Ovary (tissue), 10 donors: ENCODE measurements around the gene ZNF43. TPM values are rescaled to one million over a fixed set of nuclear protein-coding genes. Genes with fewer than 3 reads are reported as not detected.
"Not testable (repeated sequence)": the region's sequence is repeated elsewhere in the genome, so short reads cannot be mapped to it uniquely, and the experiment has no call there.

Experiments used
- DNase-seq, 5 donors: peaks; one replicate each; pipeline ENCODE4 v3.0.0-alpha.2; 2019 to 2020
- H3K27ac ChIP-seq, 2 donors: fragments of 200-600 bp; one replicate each; pipeline versions ENCODE4 v1.5.1 to v1.8.0; 2019 to 2022
- H3K27me3 ChIP-seq: fragments of 200-600 bp; one replicate; pipeline ENCODE4 v1.8.0; 2022
- H3K36me3 ChIP-seq: fragments of 200-600 bp; sonication (generic); one replicate; pipeline ENCODE4 v1.5.1; 2019
- H3K4me1 ChIP-seq: one replicate; pipeline ENCODE4 v1.8.1; 2013; ENCODE audit warnings: mild to moderate bottlenecking, moderate library complexity; ENCODE audit not compliant: insufficient read depth
- H3K4me3 ChIP-seq: fragments of 200-600 bp; sonication (generic); one replicate; pipeline ENCODE4 v1.5.1; 2017
- H3K9me3 ChIP-seq, 2 donors: fragments of 200-600 bp in 1 of 2; sonication (generic) in 1 of 2; one replicate each; pipeline versions ENCODE4 v1.5.1 to v1.8.1; 2013 to 2019; ENCODE audit warnings: mild to moderate bottlenecking in 1 of 2, moderate library complexity in 1 of 2
- EP300 ChIP-seq: sonication (generic); formaldehyde crosslinking; IDR thresholded peaks from one replicate; pipeline ENCODE4 v1.6.1; 2017; ENCODE audit warnings: antibody characterized with exemption
- POLR2A ChIP-seq: fragments of 450-650 bp; IDR thresholded peaks from one replicate; pipeline ENCODE4 v1.6.1; 2017; ENCODE audit warnings: antibody characterized with exemption, mild to moderate bottlenecking, moderate library complexity
- WGBS, 3 donors: extraction: QIAGEN DNeasy Blood & Tissue Kit in 1 of 3; methylation state at CpG; one replicate each; pipeline versions ENCODE4 v1.1.5 to v1.1.7; 2013 to 2017; 5-methylcytosine and 5-hydroxymethylcytosine counted together
- intact Hi-C, 4 donors: fragments of 100-400 bp; cut with DNase I; formaldehyde crosslinking; loops; one replicate each; pipeline versions ENCODE4 v1.11.0 to v1.15.1; 2022 to 2023
- long read RNA-seq, 3 donors: library from polyadenylated mRNA in 2 of 3; unstranded in 2 of 3; transcript quantifications; one replicate each; pipeline ENCODE4 v2.0.0 and lab custom pipeline, GENCODE V29; 2021 to 2026
- polyA plus RNA-seq, 2 donors: library from polyadenylated mRNA; stranded (reverse); fragments of 200-250 nt in 1 of 2; fragments of 350-450 nt in 1 of 2; fragmentation: Illumina TruSeq in 1 of 2; extraction: RNeasy Lipid Tissue Mini Kit (QIAGEN cat#74804) in 1 of 2; gene quantifications; one replicate each; pipeline ENCODE4 v1.2.3, GENCODE V29; 2013 to 2014
- total RNA-seq, 7 donors: library from RNA; depleted of rRNA in 2 of 7; stranded (reverse); fragments of >200 nt in 2 of 7; fragmentation: NEBNext Ultra II Directional in 3 of 7; extraction: Animal tissue kit (Norgen Biotek cat#: 25700) in 3 of 7; gene quantifications; one replicate each; pipeline versions ENCODE4 v1.1.0 to v1.2.4, GENCODE V29; 2016 to 2023
- TF ChIP-seq, protein P1 (sequence below), 3 donors: fragments of 450-650 bp in 2 of 3; fragments of 200-600 bp in 1 of 3; IDR thresholded peaks; one replicate each; pipeline versions ENCODE4 v1.5.1 to v1.8.0; 2016 to 2022; ENCODE audit warnings: antibody characterized with exemption in 3 of 3, mild to moderate bottlenecking in 1 of 3
- donor health status: DM: no; HTN: no; CAD: no; lungs with moderate emphysema.
- donor health status: DM: no; HTN: no; CAD: no.
- donor health status: Bipolar disorder and iron deficiency.
- donor health status: DM: yes; HTN: yes; CAD: no.
- donor health status: DM: no; HTN: no; CAD: no.
- donor health status: DM: yes; HTN: yes; CAD: no.

ZNF43 gene
- total RNA-seq, result 10 to 100 TPM; 16.4 to 31.2 (median 23.6) TPM
- 10 to 100 TPM; 10.8 to 12.5 TPM for polyA plus RNA-seq
- long read RNA-seq, donor 1, partial matches to known transcripts, result 0 of 10 reads
- long read RNA-seq, donor 1, other reads (novel, unspliced or antisense), result 6 of 10 reads
- long read RNA-seq, donor 2, transcript ZNF43-201 (4 exons, 2,881 nt), result major isoform, 7 of 10 reads
- long read RNA-seq, donor 2, partial matches to known transcripts, result 0 of 10 reads
- long read RNA-seq, donor 2, other reads (novel, unspliced or antisense), result 0 of 10 reads
- long read RNA-seq, donor 3, full-length matches to known transcripts, result 35 of 46 reads
- long read RNA-seq, donor 3, partial matches to known transcripts, result 1 of 46 reads
- long read RNA-seq, donor 3, other reads (novel, unspliced or antisense), result 10 of 46 reads

DNA sequence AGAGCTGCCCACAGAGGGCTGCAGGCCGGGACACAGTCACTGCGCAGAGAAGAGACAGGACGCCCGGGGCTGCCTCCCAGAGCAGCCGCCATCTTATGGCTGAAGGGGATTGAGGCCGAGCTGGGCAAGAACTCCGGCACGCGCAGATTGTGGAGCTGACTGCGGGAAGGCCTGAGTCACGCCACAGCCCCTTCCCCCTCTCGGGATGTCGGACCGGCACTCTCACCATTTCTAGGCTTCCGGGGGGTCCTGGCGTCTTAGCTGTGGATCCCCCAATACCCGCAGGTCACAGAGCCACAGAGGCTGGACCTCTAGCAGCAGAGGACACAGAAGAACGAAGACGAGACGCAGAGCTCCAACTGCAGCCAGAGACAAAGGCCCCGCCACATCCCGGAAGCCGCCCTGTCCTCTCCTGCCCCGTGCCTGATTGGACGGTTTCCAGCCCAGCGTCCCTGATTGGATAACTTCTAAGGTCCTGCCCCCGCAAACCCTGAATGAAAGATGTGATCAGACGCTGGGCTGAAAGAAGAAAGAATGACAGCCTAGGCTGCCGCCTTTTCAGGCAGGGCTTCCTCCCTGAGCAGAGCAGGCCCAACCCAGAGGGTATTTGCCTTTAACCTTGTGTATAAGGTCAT is at the start of gene ZNF43:
Gene ZNF43 (minus strand): TSS at position 373 of the 635 bp plus-strand sequence. CDS start 144 bp downstream, at position 229.
- peak; percentile 95 to 98 (median 97) for DNase-seq
- intact Hi-C loops, result no loop called here
- 0 to 1% (median 0%) methylated on average over 14 to 29 of the region's 29 CpGs for WGBS, 3 donors
- H3K4me3 ChIP-seq, result peak within 1 kb of the TSS; percentile 65
- H3K36me3 ChIP-seq, result no peaks in the 10 kb centered on the region
- H3K27ac ChIP-seq, result peak within 1 kb of the TSS; percentile 73 to 88
- no peaks in the 10 kb centered on the region for H3K9me3 ChIP-seq
- peak; percentile 75 for TF ChIP-seq POLR2A
- TF ChIP-seq, protein P1, sequence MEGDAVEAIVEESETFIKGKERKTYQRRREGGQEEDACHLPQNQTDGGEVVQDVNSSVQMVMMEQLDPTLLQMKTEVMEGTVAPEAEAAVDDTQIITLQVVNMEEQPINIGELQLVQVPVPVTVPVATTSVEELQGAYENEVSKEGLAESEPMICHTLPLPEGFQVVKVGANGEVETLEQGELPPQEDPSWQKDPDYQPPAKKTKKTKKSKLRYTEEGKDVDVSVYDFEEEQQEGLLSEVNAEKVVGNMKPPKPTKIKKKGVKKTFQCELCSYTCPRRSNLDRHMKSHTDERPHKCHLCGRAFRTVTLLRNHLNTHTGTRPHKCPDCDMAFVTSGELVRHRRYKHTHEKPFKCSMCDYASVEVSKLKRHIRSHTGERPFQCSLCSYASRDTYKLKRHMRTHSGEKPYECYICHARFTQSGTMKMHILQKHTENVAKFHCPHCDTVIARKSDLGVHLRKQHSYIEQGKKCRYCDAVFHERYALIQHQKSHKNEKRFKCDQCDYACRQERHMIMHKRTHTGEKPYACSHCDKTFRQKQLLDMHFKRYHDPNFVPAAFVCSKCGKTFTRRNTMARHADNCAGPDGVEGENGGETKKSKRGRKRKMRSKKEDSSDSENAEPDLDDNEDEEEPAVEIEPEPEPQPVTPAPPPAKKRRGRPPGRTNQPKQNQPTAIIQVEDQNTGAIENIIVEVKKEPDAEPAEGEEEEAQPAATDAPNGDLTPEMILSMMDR (IDR thresholded peaks at IDR 0.05), result no peak
- H3K27me3 ChIP-seq, result no peaks in the 10 kb centered on the region
- H3K4me1 ChIP-seq, result peaks cover 2% of the 10 kb centered on the region

GRCh38 chr19:21885516-21885915 is 49.5 kb upstream of the ZNF43 start:
- H3K9me3 ChIP-seq, H3K36me3 ChIP-seq, H3K27me3 ChIP-seq, DNase-seq, intact Hi-C loops, H3K4me3 ChIP-seq, H3K27ac ChIP-seq, H3K4me1 ChIP-seq: not testable (repeated sequence)
- WGBS, 3 donors, result 68 to 75% (median 74%) methylated on average over 2 of the region's 2 CpGs

GRCh38 chr19:21884786-21885185 is 48.8 kb upstream of the ZNF43 start:
- H3K27ac ChIP-seq, DNase-seq, intact Hi-C loops, H3K27me3 ChIP-seq, H3K36me3 ChIP-seq, H3K4me3 ChIP-seq, H3K4me1 ChIP-seq, H3K9me3 ChIP-seq: not testable (repeated sequence)
- WGBS, 3 donors, result 41 to 54% (median 41%) methylated on average over 8 of the region's 8 CpGs

- no peaks in the 10 kb centered on the region for H3K27me3 ChIP-seq
- intact Hi-C loops, result no loop called here
- TF ChIP-seq, protein P1 (IDR thresholded peaks at IDR 0.05), result no peak
- TF ChIP-seq POLR2A, result no peak
- TF ChIP-seq EP300, result no peak
- WGBS, 3 donors, result 34 to 40% (median 37%) methylated on average over 10 of the region's 10 CpGs
- no peak overlapping the region for H3K4me3 ChIP-seq
- H3K9me3 ChIP-seq, result no peaks in the 10 kb centered on the region
- no peaks in the 10 kb centered on the region for H3K4me1 ChIP-seq
- DNase-seq, result no peak
- no peak overlapping the region for H3K27ac ChIP-seq
- no peaks in the 10 kb centered on the region for H3K36me3 ChIP-seq
Observed at GRCh38 chr19:21883516-21883915, 47.5 kb upstream of the ZNF43 start.

DNA sequence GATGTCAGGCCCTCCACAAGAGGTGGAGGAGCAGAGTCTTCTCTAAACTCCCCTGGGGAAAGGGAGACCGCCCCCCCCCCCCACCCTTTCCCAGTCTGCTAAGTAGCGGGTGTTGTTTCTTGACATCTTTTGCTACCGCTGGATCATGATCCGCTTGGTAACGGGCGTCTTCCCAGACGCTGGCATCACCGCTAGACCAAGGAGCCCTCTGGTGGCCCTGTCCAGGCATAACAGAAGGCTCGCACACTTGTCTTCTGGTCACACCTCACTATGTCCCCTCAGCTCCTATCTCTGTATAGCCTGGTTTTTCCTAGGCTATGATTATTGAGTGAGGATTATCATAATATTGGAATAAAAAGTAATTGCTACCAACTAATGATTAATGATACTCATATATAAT is 44.8 kb upstream of the ZNF43 start:
- H3K27ac ChIP-seq, intact Hi-C loops, H3K4me1 ChIP-seq, H3K27me3 ChIP-seq, H3K9me3 ChIP-seq, H3K4me3 ChIP-seq, H3K36me3 ChIP-seq: not testable (repeated sequence)
- 38 to 70% (median 52%) methylated on average over 3 to 9 of the region's 9 CpGs for WGBS, 3 donors
- peak in 1 of 5 donors; percentile 16 for DNase-seq

- DNase-seq, result no peak
- no peaks in the 10 kb centered on the region for H3K4me1 ChIP-seq
- no peak overlapping the region for H3K27ac ChIP-seq
- WGBS, 3 donors, result 87 to 93% (median 90%) methylated on average over 4 of the region's 4 CpGs
- no peaks in the 10 kb centered on the region for H3K36me3 ChIP-seq
- no peaks in the 10 kb centered on the region for H3K9me3 ChIP-seq
- no peaks in the 10 kb centered on the region for H3K27me3 ChIP-seq
- H3K4me3 ChIP-seq, result no peak overlapping the region
- intact Hi-C loops, result no loop called here
- TF ChIP-seq, protein P1 (IDR thresholded peaks at IDR 0.05), result no peak
- no peak for TF ChIP-seq EP300
- no peak for TF ChIP-seq POLR2A
Observed at GRCh38 chr19:21878646-21879045, 42.7 kb upstream of the ZNF43 start.
